ENCODE measurements around the gene TTYH3. TPM values are rescaled to one million over a fixed set of nuclear protein-coding genes. Genes with fewer than 3 reads are reported as not detected.

The TTYH3 gene
- total and polyA plus RNA-seq, 2 donors (not counting 1 experiment from before 2014, with no cell fraction given): 17.4 to 19.7 TPM

- no peaks in the 10 kb centered on the region for H3K79me2 ChIP-seq (ENCODE audit: control insufficient read depth, insufficient read depth, low read length)
- H3K36me3 ChIP-seq (ENCODE audit: control insufficient read depth, insufficient read depth, low read length): peaks cover 7% of the 10 kb centered on the region
- no peaks in the 10 kb centered on the region for H3K9me3 ChIP-seq (ENCODE audit: control insufficient read depth, insufficient read depth, low read depth, low read length)
- H4K20me1 ChIP-seq (ENCODE audit: control insufficient read depth, extremely low read depth, insufficient read depth, low read length): no peaks in the 10 kb centered on the region
- no peak overlapping the region for H2AFZ ChIP-seq (ENCODE audit: low read length)
- H3K4me3 ChIP-seq (replicated peaks in 1 of 4; ENCODE audit: control extremely low read depth in 1 of 4, insufficient read depth in 1 of 4, low read depth in 3 of 4, low read length in 4 of 4): no peak overlapping the region
- no peaks in the 10 kb centered on the region for H3K4me1 ChIP-seq (ENCODE audit: control insufficient read depth, extremely low read depth, insufficient read depth, low read length)
- no peaks in the 10 kb centered on the region for H3K27me3 ChIP-seq (ENCODE audit: control insufficient read depth, insufficient read depth, low read length)
- H3K9ac ChIP-seq (ENCODE audit: insufficient read depth, low read length): no peak overlapping the region
- TF ChIP-seq EZH2 (IDR thresholded peaks at IDR 0.05; ENCODE audit: low read length, missing control alignments): no peak
- no peak for TF ChIP-seq CTCF (conservative IDR thresholded peaks at IDR 0.05 in 1 of 2, IDR thresholded peaks at IDR 0.05 in 1 of 2; ENCODE audit: low read depth in 1 of 2, low read length in 2 of 2)
- no peak overlapping the region for H3K27ac ChIP-seq (ENCODE audit: insufficient read depth, low read length)
- no peak for DNase-seq (ENCODE audit: low read depth in 2 of 2)
- H3K4me2 ChIP-seq (ENCODE audit: extremely low read depth, insufficient read depth, low read length): no peak overlapping the region
Measured at GRCh38 chr7:2602406-2603043, 29.3 kb upstream of the TTYH3 start.

GRCh38 chr7:2603044-2603965, 28.5 kb upstream of the TTYH3 start:
- no peak for DNase-seq (ENCODE audit: low read depth in 2 of 2)
- Histone ChIP-seq H3K4me1 (ENCODE audit: control insufficient read depth, extremely low read depth, insufficient read depth, low read length) (no peaks in the 10 kb centered on the region), H3K36me3 (ENCODE audit: control insufficient read depth, insufficient read depth, low read length) (peaks cover 5% of the 10 kb centered on the region), H3K27ac (ENCODE audit: insufficient read depth, low read length) (no peak overlapping the region), H3K4me2 (ENCODE audit: extremely low read depth, insufficient read depth, low read length) (no peak overlapping the region), H3K27me3 (ENCODE audit: control insufficient read depth, insufficient read depth, low read length) (no peaks in the 10 kb centered on the region), H3K9ac (ENCODE audit: insufficient read depth, low read length) (no peak overlapping the region), H4K20me1 (ENCODE audit: control insufficient read depth, extremely low read depth, insufficient read depth, low read length) (no peaks in the 10 kb centered on the region), H3K4me3 (replicated peaks in 1 of 4; ENCODE audit: control extremely low read depth in 1 of 4, insufficient read depth in 1 of 4, low read depth in 3 of 4, low read length in 4 of 4) (no peak overlapping the region), H2AFZ (ENCODE audit: low read length) (no peak overlapping the region), H3K9me3 (ENCODE audit: control insufficient read depth, insufficient read depth, low read depth, low read length) (no peaks in the 10 kb centered on the region), H3K79me2 (ENCODE audit: control insufficient read depth, insufficient read depth, low read length) (no peaks in the 10 kb centered on the region)
- no peak for TF ChIP-seq EZH2 (IDR thresholded peaks at IDR 0.05; ENCODE audit: low read length, missing control alignments)
- TF ChIP-seq CTCF (conservative IDR thresholded peaks at IDR 0.05 in 1 of 2, IDR thresholded peaks at IDR 0.05 in 1 of 2; ENCODE audit: low read depth in 1 of 2, low read length in 2 of 2): no peak

GRCh38 chr7:2604608-2605174, 27.1 kb upstream of the TTYH3 start:
- TF ChIP-seq EZH2 (IDR thresholded peaks at IDR 0.05; ENCODE audit: low read length, missing control alignments) (no peak), CTCF (conservative IDR thresholded peaks at IDR 0.05 in 1 of 2, IDR thresholded peaks at IDR 0.05 in 1 of 2; ENCODE audit: low read depth in 1 of 2, low read length in 2 of 2) (no peak)
- DNase-seq (ENCODE audit: low read depth in 2 of 2): no peak

More at GRCh38 chr7:2604608-2605174, 27.1 kb upstream of the TTYH3 start:
- Histone ChIP-seq H3K9me3 (ENCODE audit: control insufficient read depth, insufficient read depth, low read depth, low read length) (no peaks in the 10 kb centered on the region), H2AFZ (ENCODE audit: low read length) (no peak overlapping the region), H3K79me2 (ENCODE audit: control insufficient read depth, insufficient read depth, low read length) (no peaks in the 10 kb centered on the region), H3K4me3 (replicated peaks in 1 of 4; ENCODE audit: control extremely low read depth in 1 of 4, insufficient read depth in 1 of 4, low read depth in 3 of 4, low read length in 4 of 4) (no peak overlapping the region), H3K36me3 (ENCODE audit: control insufficient read depth, insufficient read depth, low read length) (peaks cover 5% of the 10 kb centered on the region), H3K4me2 (ENCODE audit: extremely low read depth, insufficient read depth, low read length) (no peak overlapping the region), H3K27ac (ENCODE audit: insufficient read depth, low read length) (no peak overlapping the region), H3K27me3 (ENCODE audit: control insufficient read depth, insufficient read depth, low read length) (no peaks in the 10 kb centered on the region), H3K4me1 (ENCODE audit: control insufficient read depth, extremely low read depth, insufficient read depth, low read length) (no peaks in the 10 kb centered on the region), H3K9ac (ENCODE audit: insufficient read depth, low read length) (no peak overlapping the region), H4K20me1 (ENCODE audit: control insufficient read depth, extremely low read depth, insufficient read depth, low read length) (no peaks in the 10 kb centered on the region)

Data from fibroblast of lung (primary cell).